HEK293 (cell line): ENCODE data around the gene FSTL5.

Experiments used
- CTCF ChIA-PET: fragments of 350-600 bp; formaldehyde crosslinking; extraction: SDS; loops from one replicate; lab custom pipeline; 2021; ENCODE audit warnings: antibody characterized with exemption; lab: Yijun Ruan, JAX
- POLR2A ChIA-PET: fragments of 300-600 bp; formaldehyde crosslinking; extraction: SDS; loops from one replicate; lab custom pipeline; 2020; ENCODE audit warnings: antibody characterized with exemption, inconsistent platforms; lab: Yijun Ruan, JAX
- H3K27ac ChIP-seq: fragments of 200-500 bp; sonication (Bioruptor generic); 2 replicates; pipeline ENCODE4 v1.5.1; 2014; ENCODE audit warnings: low read depth, low read length, control low read depth, inconsistent platforms; ENCODE audit errors: extremely low read depth
- H3K36me3 ChIP-seq, 2 experiments: fragments of 200-500 bp in 1 of 2; sonication (Bioruptor generic) in 1 of 2; 1 replicate in 1 of 2; 2 replicates in 1 of 2; pipeline ENCODE4 v1.5.1; 2014 to 2017; ENCODE audit warnings: inconsistent platforms in 2 of 2, low read length in 2 of 2; ENCODE audit not compliant: control insufficient read depth in 2 of 2, insufficient read depth in 1 of 2
- H3K4me1 ChIP-seq: fragments of 200-500 bp; sonication (Bioruptor generic); 2 replicates; pipeline ENCODE4 v1.5.1; 2014; ENCODE audit warnings: mild to moderate bottlenecking, low read length, inconsistent platforms; ENCODE audit not compliant: control insufficient read depth, insufficient read depth
- H3K4me3 ChIP-seq: 2 replicates; pipeline ENCODE4 v1.5.1; 2011; ENCODE audit warnings: low read depth, mild to moderate bottlenecking, control low read depth, low read length, moderate library complexity
- H3K9me3 ChIP-seq: fragments of 200-500 bp; sonication (Bioruptor generic); 2 replicates; pipeline ENCODE4 v1.5.1; 2014; ENCODE audit warnings: low read depth, low read length, inconsistent platforms; ENCODE audit not compliant: control insufficient read depth, insufficient read depth
- ELK4 ChIP-seq: IDR thresholded peaks from 2 replicates; pipeline ENCODE4 v1.6.1; 2011; ENCODE audit warnings: mild to moderate bottlenecking, low read depth, low read length, borderline replicate concordance
- FEZF1 ChIP-seq: fragments of 450-650 bp; formaldehyde crosslinking; IDR thresholded peaks from 2 replicates; pipeline ENCODE4 v1.5.1; 2016; ENCODE audit warnings: missing biosample characterization, missing genetic modification characterization
- GFI1B ChIP-seq: fragments of 450-650 bp; formaldehyde crosslinking; IDR thresholded peaks from 2 replicates; pipeline ENCODE4 v1.5.1; 2016; ENCODE audit warnings: missing biosample characterization, missing genetic modification characterization
- GLIS1 ChIP-seq: fragments of 450-650 bp; formaldehyde crosslinking; IDR thresholded peaks from 2 replicates; pipeline ENCODE4 v1.5.1; 2016; ENCODE audit warnings: missing biosample characterization, missing genetic modification characterization
- HOXC10 ChIP-seq: sonication (generic); formaldehyde crosslinking; IDR thresholded peaks from 2 replicates; pipeline ENCODE4 v1.8.1; 2023; ENCODE audit warnings: mild to moderate bottlenecking, missing genetic modification reagents
- KLF7 ChIP-seq: fragments of 450-650 bp; formaldehyde crosslinking; IDR thresholded peaks from 2 replicates; pipeline ENCODE4 v1.5.1; 2016; ENCODE audit warnings: missing biosample characterization, missing genetic modification characterization, borderline replicate concordance
- OVOL3 ChIP-seq: fragments of 450-650 bp; formaldehyde crosslinking; IDR thresholded peaks from 2 replicates; pipeline ENCODE4 v1.5.1; 2016; ENCODE audit warnings: missing biosample characterization, missing genetic modification characterization
- PRDM1 ChIP-seq: fragments of 450-650 bp; formaldehyde crosslinking; IDR thresholded peaks from 2 replicates; pipeline ENCODE4; 2016; ENCODE audit warnings: missing biosample characterization, missing genetic modification characterization
- TRIM28 ChIP-seq: IDR thresholded peaks from 2 replicates; pipeline ENCODE4 v1.6.1; 2011; ENCODE audit warnings: low read length, control low read depth, borderline replicate concordance
- YY2 ChIP-seq: fragments of 450-650 bp; formaldehyde crosslinking; IDR thresholded peaks from 2 replicates; pipeline ENCODE4 v1.5.1; 2016; ENCODE audit warnings: missing biosample characterization, missing genetic modification characterization
- ZBTB44 ChIP-seq: fragments of 450-650 bp; IDR thresholded peaks from 2 replicates; pipeline ENCODE4 v1.5.1; 2018; ENCODE audit warnings: missing biosample characterization, mild to moderate bottlenecking, missing genetic modification characterization
- ZNF114 ChIP-seq: fragments of 450-650 bp; formaldehyde crosslinking; IDR thresholded peaks from 2 replicates; pipeline ENCODE4 v1.5.0; 2017; ENCODE audit warnings: missing biosample characterization, missing genetic modification characterization
- ZNF184 ChIP-seq: fragments of 450-650 bp; IDR thresholded peaks from 2 replicates; pipeline ENCODE4 v1.5.1; 2018; ENCODE audit warnings: missing biosample characterization, mild to moderate bottlenecking, missing genetic modification characterization
- ZNF24 ChIP-seq: fragments of 450-650 bp; formaldehyde crosslinking; IDR thresholded peaks from 2 replicates; pipeline ENCODE4 v1.5.1; 2016; ENCODE audit warnings: missing biosample characterization, missing genetic modification characterization
- ZNF311 ChIP-seq: fragments of 450-650 bp; formaldehyde crosslinking; IDR thresholded peaks from 2 replicates; pipeline ENCODE4 v1.5.1; 2017; ENCODE audit warnings: missing biosample characterization, missing genetic modification characterization, borderline replicate concordance
- ZNF423 ChIP-seq: fragments of 450-650 bp; formaldehyde crosslinking; IDR thresholded peaks from 2 replicates; pipeline ENCODE4 v1.5.1; 2016; ENCODE audit warnings: missing biosample characterization, missing genetic modification characterization
- ZNF514 ChIP-seq: fragments of 450-650 bp; formaldehyde crosslinking; IDR thresholded peaks from 2 replicates; pipeline ENCODE4 v1.5.1; 2016; ENCODE audit warnings: missing biosample characterization, missing genetic modification characterization
- ZNF529 ChIP-seq: fragments of 450-650 bp; formaldehyde crosslinking; IDR thresholded peaks from 2 replicates; pipeline ENCODE4 v1.5.1; 2017; ENCODE audit warnings: missing genetic modification characterization, missing biosample characterization; ENCODE audit not compliant: insufficient replicate concordance
- ZNF549 ChIP-seq: fragments of 450-650 bp; IDR thresholded peaks from 2 replicates; pipeline ENCODE4 v1.5.1; 2018; ENCODE audit warnings: missing biosample characterization, missing genetic modification characterization, mild to moderate bottlenecking, inconsistent platforms, moderate library complexity
- ZNF610 ChIP-seq: fragments of 450-650 bp; formaldehyde crosslinking; IDR thresholded peaks from 2 replicates; pipeline ENCODE4 v1.5.1; 2016; ENCODE audit warnings: missing biosample characterization, missing genetic modification characterization, borderline replicate concordance
- ZNF623 ChIP-seq: fragments of 450-650 bp; formaldehyde crosslinking; IDR thresholded peaks from 2 replicates; pipeline ENCODE4 v1.5.1; 2016; ENCODE audit warnings: missing biosample characterization, missing genetic modification characterization
- ZNF624 ChIP-seq: fragments of 450-650 bp; formaldehyde crosslinking; IDR thresholded peaks from 2 replicates; pipeline ENCODE4 v1.5.1; 2017; ENCODE audit warnings: missing biosample characterization, missing genetic modification characterization
- ZNF626 ChIP-seq: fragments of 450-650 bp; sonication (Bioruptor Pico); formaldehyde crosslinking; IDR thresholded peaks from 2 replicates; pipeline ENCODE4 v1.5.1; 2018; ENCODE audit warnings: missing biosample characterization, missing genetic modification characterization, inconsistent platforms
- ZNF645 ChIP-seq: fragments of 450-650 bp; formaldehyde crosslinking; IDR thresholded peaks from 2 replicates; pipeline ENCODE4; 2016; ENCODE audit warnings: missing biosample characterization, missing genetic modification characterization
- ZNF701 ChIP-seq: fragments of 450-650 bp; formaldehyde crosslinking; IDR thresholded peaks from 2 replicates; pipeline ENCODE4 v1.5.1; 2016; ENCODE audit warnings: missing biosample characterization, missing genetic modification characterization
- ZNF707 ChIP-seq: fragments of 450-650 bp; formaldehyde crosslinking; IDR thresholded peaks from 2 replicates; pipeline ENCODE4 v1.5.1; 2016; ENCODE audit warnings: missing biosample characterization, missing genetic modification characterization
- ZNF777 ChIP-seq: fragments of 450-650 bp; formaldehyde crosslinking; IDR thresholded peaks from 2 replicates; pipeline ENCODE4 v1.5.1; 2017; ENCODE audit warnings: missing biosample characterization, missing genetic modification characterization, borderline replicate concordance
- TF ChIP-seq, protein P1 (sequence below): fragments of 450-650 bp; formaldehyde crosslinking; IDR thresholded peaks from 2 replicates; pipeline ENCODE4 v1.5.1; 2016; ENCODE audit warnings: missing biosample characterization, missing genetic modification characterization, borderline replicate concordance
- TF ChIP-seq, protein P2 (sequence below): fragments of 450-650 bp; formaldehyde crosslinking; IDR thresholded peaks from 2 replicates; pipeline ENCODE4 v1.5.1; 2017; ENCODE audit warnings: missing biosample characterization, mild to moderate bottlenecking, missing genetic modification characterization, moderate library complexity

FSTL5 gene

GRCh38 chr4:161444626-161445025 lies 719.2 kb downstream of the FSTL5 start:
- Histone ChIP-seq H3K4me1 (no peaks in the 10 kb centered on the region), H3K27ac (no peak overlapping the region), H3K4me3 (no peak overlapping the region), H3K9me3 (no peaks in the 10 kb centered on the region), H3K36me3 (no peaks in the 10 kb centered on the region)
- POLR2A ChIA-PET = no interaction called here
- TF ChIP-seq ZNF529 (tag by site-specific recombination) (no peak), ZNF701 (tag by site-specific recombination) (no peak), ELK4 (no peak), TRIM28 (no peak), HOXC10 (CRISPR knock-in tag) (no peak), ZNF626 (tag by site-specific recombination) (no peak), PRDM1 (tag by site-specific recombination) (no peak), KLF7 (no peak), ZNF645 (no peak), GFI1B (tag by site-specific recombination) (no peak), ZNF311 (tag by site-specific recombination) (no peak), ZNF514 (tag by site-specific recombination) (no peak), ZNF623 (tag by site-specific recombination) (no peak), ZNF24 (tag by site-specific recombination) (no peak), ZNF114 (tag by site-specific recombination) (no peak)
- TF ChIP-seq, protein P1, sequence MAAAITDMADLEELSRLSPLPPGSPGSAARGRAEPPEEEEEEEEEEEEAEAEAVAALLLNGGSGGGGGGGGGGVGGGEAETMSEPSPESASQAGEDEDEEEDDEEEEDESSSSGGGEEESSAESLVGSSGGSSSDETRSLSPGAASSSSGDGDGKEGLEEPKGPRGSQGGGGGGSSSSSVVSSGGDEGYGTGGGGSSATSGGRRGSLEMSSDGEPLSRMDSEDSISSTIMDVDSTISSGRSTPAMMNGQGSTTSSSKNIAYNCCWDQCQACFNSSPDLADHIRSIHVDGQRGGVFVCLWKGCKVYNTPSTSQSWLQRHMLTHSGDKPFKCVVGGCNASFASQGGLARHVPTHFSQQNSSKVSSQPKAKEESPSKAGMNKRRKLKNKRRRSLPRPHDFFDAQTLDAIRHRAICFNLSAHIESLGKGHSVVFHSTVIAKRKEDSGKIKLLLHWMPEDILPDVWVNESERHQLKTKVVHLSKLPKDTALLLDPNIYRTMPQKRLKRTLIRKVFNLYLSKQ (tag by site-specific recombination) = no peak
- CTCF ChIA-PET = no interaction called here

DNA sequence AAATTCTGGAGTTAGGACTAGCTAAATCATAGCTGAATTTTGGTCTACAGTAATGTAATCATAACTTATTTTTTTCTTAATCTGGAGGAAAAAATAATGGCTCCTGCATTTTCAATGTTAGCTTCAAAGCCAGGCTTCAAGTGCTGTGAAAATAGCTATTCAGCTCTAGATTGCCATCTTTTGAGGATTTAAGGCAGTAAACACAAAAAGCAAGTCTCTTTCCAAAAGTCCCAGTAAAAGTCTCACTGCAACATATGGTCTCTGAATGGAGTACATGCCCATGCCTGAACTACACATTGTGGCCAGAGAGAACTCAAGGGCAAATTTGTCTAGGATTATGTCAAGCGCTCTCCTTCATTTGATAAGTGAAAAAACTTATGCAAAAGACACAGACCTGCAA lies 720.9 kb downstream of the FSTL5 start:
- Histone ChIP-seq H3K36me3 (no peaks in the 10 kb centered on the region), H3K4me1 (no peaks in the 10 kb centered on the region), H3K4me3 (no peak overlapping the region), H3K27ac (no peak overlapping the region), H3K9me3 (no peaks in the 10 kb centered on the region)
- CTCF ChIA-PET = interaction anchor here (0.6 kb wide), 1 partner anchor 291 kb away, joined by 3 read pairs; no protein-coding TSS in a partner anchor
- POLR2A ChIA-PET = no interaction called here
- TF ChIP-seq GLIS1 = no peak
- TF ChIP-seq ZNF610 = no peak
- no peak for TF ChIP-seq ZNF777 (tag by site-specific recombination)
- no peak for TF ChIP-seq YY2 (tag by site-specific recombination)
- no peak for TF ChIP-seq ZNF184
- no peak for TF ChIP-seq ZBTB44 (tag by site-specific recombination)
- TF ChIP-seq, protein P2, sequence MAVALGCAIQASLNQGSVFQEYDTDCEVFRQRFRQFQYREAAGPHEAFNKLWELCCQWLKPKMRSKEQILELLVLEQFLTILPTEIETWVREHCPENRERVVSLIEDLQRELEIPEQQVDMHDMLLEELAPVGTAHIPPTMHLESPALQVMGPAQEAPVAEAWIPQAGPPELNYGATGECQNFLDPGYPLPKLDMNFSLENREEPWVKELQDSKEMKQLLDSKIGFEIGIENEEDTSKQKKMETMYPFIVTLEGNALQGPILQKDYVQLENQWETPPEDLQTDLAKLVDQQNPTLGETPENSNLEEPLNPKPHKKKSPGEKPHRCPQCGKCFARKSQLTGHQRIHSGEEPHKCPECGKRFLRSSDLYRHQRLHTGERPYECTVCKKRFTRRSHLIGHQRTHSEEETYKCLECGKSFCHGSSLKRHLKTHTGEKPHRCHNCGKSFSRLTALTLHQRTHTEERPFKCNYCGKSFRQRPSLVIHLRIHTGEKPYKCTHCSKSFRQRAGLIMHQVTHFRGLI (tag by site-specific recombination) = no peak
- TF ChIP-seq ZNF624 (tag by site-specific recombination) = no peak
- TF ChIP-seq FEZF1 (tag by site-specific recombination) = no peak
- TF ChIP-seq ZNF707 (tag by site-specific recombination) = no peak
- TF ChIP-seq ZNF549 (tag by site-specific recombination) = no peak
- TF ChIP-seq ZNF423 (tag by site-specific recombination) = no peak
- TF ChIP-seq OVOL3 (tag by site-specific recombination) = no peak
